LNCaP clone FGC (cell line): ENCODE results near the gene TIMM9.
A peak's percentile ranks its signal among the peaks of the same experiment; 100 is the strongest.

Source experiments
- DNase-seq: peaks from one replicate; pipeline ENCODE4 v3.0.0-alpha.2; 2011; ENCODE audit warnings: low read depth
- H3K4me3 ChIP-seq: 2 replicates; pipeline ENCODE4 v1.5.1; 2011; ENCODE audit warnings: mild to moderate bottlenecking, low read depth, low read length, control low read depth
- CTCF ChIP-seq: IDR thresholded peaks from 2 replicates; pipeline ENCODE4 v1.5.1; 2012; ENCODE audit warnings: mild to moderate bottlenecking; ENCODE audit not compliant: control insufficient read depth, insufficient read depth; ENCODE audit errors: extremely low read depth

TIMM9 gene

GRCh38 chr14:58398495-58398894 lies 28.8 kb downstream of the TIMM9 start:
- DNase-seq = no peak
- no peak overlapping the region for H3K4me3 ChIP-seq
- no peak for TF ChIP-seq CTCF

- no peak for TF ChIP-seq CTCF
- no peak overlapping the region for H3K4me3 ChIP-seq
- DNase-seq = no peak
Observed at GRCh38 chr14:58397156-58397555, 30.2 kb downstream of the TIMM9 start.

- TF ChIP-seq CTCF = peak; percentile 57
- DNase-seq = no peak
- H3K4me3 ChIP-seq = no peak within 1 kb of the TSS
Observed at GRCh38 chr14:58395812-58396788, 31.2 kb downstream of the TIMM9 start, which contains the start of gene TOMM20L. Gene TOMM20L, plus strand, starts transcription at chr14:58395930. Its CDS starts 28 bp downstream, at chr14:58395958.

GRCh38 chr14:58395562-58395811 lies 31.8 kb downstream of the TIMM9 start:
- no peak for TF ChIP-seq CTCF
- no peak overlapping the region for H3K4me3 ChIP-seq
- DNase-seq = no peak

- TF ChIP-seq CTCF = no peak
- no peak for DNase-seq
- no peak overlapping the region for H3K4me3 ChIP-seq
Observed at GRCh38 chr14:58390830-58391229, 36.5 kb downstream of the TIMM9 start.

GRCh38 chr14:58376791-58377190 lies 50.5 kb downstream of the TIMM9 start:
- no peak for TF ChIP-seq CTCF
- H3K4me3 ChIP-seq = no peak overlapping the region
- DNase-seq = no peak

- no peak for DNase-seq
- no peak overlapping the region for H3K4me3 ChIP-seq
- TF ChIP-seq CTCF = no peak
Observed at GRCh38 chr14:58368956-58369355, 58.4 kb downstream of the TIMM9 start.
